Mesendoderm (in vitro differentiated cells): ENCODE results near the gene GNAI1.
A peak's percentile ranks its signal among the peaks of the same experiment; 100 is the strongest.

ENCODE experiments used
- DNase-seq: peaks from one replicate; pipeline ENCODE4 v3.0.0; 2013
- H2AK5ac ChIP-seq: 2 replicates; pipeline ENCODE4 v1.6.1; 2013; ENCODE audit warnings: low read length, inconsistent platforms
- H2BK120ac ChIP-seq: 2 replicates; pipeline ENCODE4 v1.6.1; 2013; ENCODE audit warnings: low read depth, mild to moderate bottlenecking, low read length, moderate library complexity, mixed read lengths
- H2BK15ac ChIP-seq: replicated peaks from 2 replicates; pipeline ENCODE4 v1.6.1; 2013; ENCODE audit warnings: low read depth, mild to moderate bottlenecking, moderate library complexity
- H2BK5ac ChIP-seq: 2 replicates; pipeline ENCODE4 v1.6.1; 2013; ENCODE audit warnings: low read length, inconsistent platforms
- H3K18ac ChIP-seq: 2 replicates; pipeline ENCODE4 v1.6.1; 2013; ENCODE audit warnings: mild to moderate bottlenecking, low read length, mixed read lengths
- H3K23ac ChIP-seq: one replicate; pipeline ENCODE4 v1.6.1; 2013; ENCODE audit warnings: low read length
- H3K27ac ChIP-seq: 2 replicates; pipeline ENCODE4 v1.5.1; 2013; ENCODE audit warnings: low read depth, mild to moderate bottlenecking, inconsistent platforms, low read length, moderate library complexity
- H3K27me3 ChIP-seq: 2 replicates; pipeline ENCODE4 v1.6.1; 2013; ENCODE audit warnings: low read length, control low read depth, mild to moderate bottlenecking, inconsistent platforms; ENCODE audit not compliant: insufficient read depth, poor library complexity
- H3K36me3 ChIP-seq: 2 replicates; pipeline ENCODE4 v1.6.1; 2013; ENCODE audit warnings: low read length, inconsistent platforms; ENCODE audit not compliant: control insufficient read depth, insufficient read depth
- H3K4ac ChIP-seq: one replicate; pipeline ENCODE4 v1.6.1; 2013; ENCODE audit warnings: low read depth, mild to moderate bottlenecking, low read length, moderate library complexity
- H3K4me1 ChIP-seq: 2 replicates; pipeline ENCODE4 v1.6.1; 2013; ENCODE audit warnings: low read depth, low read length, inconsistent platforms; ENCODE audit not compliant: control insufficient read depth
- H3K4me2 ChIP-seq: 2 replicates; pipeline ENCODE4 v1.6.1; 2013; ENCODE audit warnings: low read length
- H3K4me3 ChIP-seq: 2 replicates; pipeline ENCODE4 v1.5.1; 2013; ENCODE audit warnings: mild to moderate bottlenecking, low read length
- H3K56ac ChIP-seq: one replicate; pipeline ENCODE4 v1.6.1; 2013; ENCODE audit warnings: low read length
- H3K79me1 ChIP-seq: 2 replicates; pipeline ENCODE4 v1.6.1; 2013; ENCODE audit warnings: low read length, inconsistent platforms
- H3K79me2 ChIP-seq: 2 replicates; pipeline ENCODE4 v1.6.1; 2013; ENCODE audit warnings: mild to moderate bottlenecking, low read length; ENCODE audit not compliant: control insufficient read depth, insufficient read depth
- H3K9ac ChIP-seq: 2 replicates; pipeline ENCODE4 v1.6.1; 2013; ENCODE audit warnings: low read length, inconsistent platforms
- H4K5ac ChIP-seq: one replicate; pipeline ENCODE4 v1.6.1; 2013; ENCODE audit warnings: low read length
- H4K8ac ChIP-seq: one replicate; pipeline ENCODE4 v1.6.1; 2013; ENCODE audit warnings: low read depth, mild to moderate bottlenecking, control low read depth, low read length, moderate library complexity
- WGBS: extraction: QIAGEN DNeasy Blood & Tissue Kit; methylation state at CpG from one replicate; pipeline ENCODE4 v1.1.7; 2013; ENCODE audit warnings: low lambda C conversion rate, missing lambda C conversion rate; ENCODE audit not compliant: insufficient coverage; ENCODE audit errors: extremely low coverage; 5-methylcytosine and 5-hydroxymethylcytosine counted together

Gene GNAI1

GRCh38 chr7:80127412-80128160, 7.0 kb upstream of the GNAI1 start:
- no peaks in the 10 kb centered on the region for H3K27me3 ChIP-seq
- H3K4me1 ChIP-seq: peaks cover 9% of the 10 kb centered on the region
- H3K4me2 ChIP-seq: no peak overlapping the region
- no peak overlapping the region for H2BK15ac ChIP-seq
- H3K4me3 ChIP-seq: no peak overlapping the region
- no peak overlapping the region for H4K8ac ChIP-seq
- no peak overlapping the region for H2AK5ac ChIP-seq
- H3K36me3 ChIP-seq: no peaks in the 10 kb centered on the region
- no peak overlapping the region for H3K23ac ChIP-seq
- WGBS: no CpG with 5 or more reads among the region's 1 CpG
- no peak overlapping the region for H2BK120ac ChIP-seq
- no peak overlapping the region for H2BK5ac ChIP-seq
- H4K5ac ChIP-seq: no peak overlapping the region
- peak overlapping the region; percentile 27 for H3K56ac ChIP-seq
- no peaks in the 10 kb centered on the region for H3K79me1 ChIP-seq
- DNase-seq: peak; percentile 91
- no peaks in the 10 kb centered on the region for H3K79me2 ChIP-seq
- peak overlapping the region; percentile 30 for H3K18ac ChIP-seq
- H3K4ac ChIP-seq: no peak overlapping the region
- H3K27ac ChIP-seq: no peak overlapping the region
- no peak overlapping the region for H3K9ac ChIP-seq

GRCh38 chr7:80128918-80129317, 5.7 kb upstream of the GNAI1 start:
- Histone ChIP-seq H4K5ac (no peak overlapping the region), H3K18ac (no peak overlapping the region), H3K56ac (no peak overlapping the region), H3K79me2 (no peaks in the 10 kb centered on the region), H2BK5ac (no peak overlapping the region), H3K23ac (no peak overlapping the region), H3K79me1 (no peaks in the 10 kb centered on the region), H3K27me3 (no peaks in the 10 kb centered on the region), H3K4me1 (peaks cover 11% of the 10 kb centered on the region), H3K36me3 (no peaks in the 10 kb centered on the region), H3K4me2 (no peak overlapping the region), H3K4me3 (no peak overlapping the region), H3K9ac (no peak overlapping the region), H4K8ac (no peak overlapping the region), H2BK120ac (no peak overlapping the region), H2BK15ac (no peak overlapping the region), H3K4ac (no peak overlapping the region), H3K27ac (no peak overlapping the region), H2AK5ac (peak overlapping the region; percentile 15)
- WGBS: no CpG with 5 or more reads among the region's 3 CpGs
- DNase-seq: no peak

- H3K4me3 ChIP-seq: no peak overlapping the region
- no peak overlapping the region for H4K5ac ChIP-seq
- H3K36me3 ChIP-seq: no peaks in the 10 kb centered on the region
- H3K79me1 ChIP-seq: no peaks in the 10 kb centered on the region
- H3K4ac ChIP-seq: no peak overlapping the region
- no peak overlapping the region for H3K4me2 ChIP-seq
- no peak overlapping the region for H3K56ac ChIP-seq
- H2BK15ac ChIP-seq: no peak overlapping the region
- H3K18ac ChIP-seq: no peak overlapping the region
- no peak overlapping the region for H3K9ac ChIP-seq
- H2BK5ac ChIP-seq: no peak overlapping the region
- DNase-seq: no peak
- H4K8ac ChIP-seq: no peak overlapping the region
- peaks cover 11% of the 10 kb centered on the region for H3K4me1 ChIP-seq
- H3K23ac ChIP-seq: no peak overlapping the region
- H3K27ac ChIP-seq: no peak overlapping the region
- H3K79me2 ChIP-seq: peaks cover under 1% of the 10 kb centered on the region
- no peak overlapping the region for H2AK5ac ChIP-seq
- no peak overlapping the region for H2BK120ac ChIP-seq
- H3K27me3 ChIP-seq: no peaks in the 10 kb centered on the region
These were observed 4.8 kb upstream of the GNAI1 start for GRCh38 chr7:80129785-80130184.

- WGBS: no CpG with 5 or more reads among the region's 2 CpGs
- Histone ChIP-seq H3K79me1 (peaks cover 5% of the 10 kb centered on the region), H2BK15ac (no peak overlapping the region), H4K8ac (no peak overlapping the region), H3K79me2 (peaks cover 15% of the 10 kb centered on the region), H2BK120ac (no peak overlapping the region), H3K27me3 (no peaks in the 10 kb centered on the region), H3K18ac (no peak overlapping the region), H3K36me3 (no peaks in the 10 kb centered on the region), H3K4me3 (no peak overlapping the region), H2AK5ac (no peak overlapping the region), H2BK5ac (no peak overlapping the region), H3K4ac (no peak overlapping the region), H3K4me2 (no peak overlapping the region), H3K9ac (no peak overlapping the region), H3K27ac (no peak overlapping the region), H3K56ac (no peak overlapping the region), H4K5ac (no peak overlapping the region), H3K4me1 (peaks cover 14% of the 10 kb centered on the region), H3K23ac (no peak overlapping the region)
- no peak for DNase-seq
These were observed 2.8 kb upstream of the GNAI1 start for GRCh38 chr7:80131675-80132435.

- no peak overlapping the region for H3K9ac ChIP-seq
- H3K27ac ChIP-seq: no peak overlapping the region
- H4K8ac ChIP-seq: no peak overlapping the region
- H3K79me1 ChIP-seq: peaks cover 5% of the 10 kb centered on the region
- H3K4me2 ChIP-seq: no peak overlapping the region
- no peaks in the 10 kb centered on the region for H3K27me3 ChIP-seq
- no peak overlapping the region for H2BK120ac ChIP-seq
- H2BK15ac ChIP-seq: no peak overlapping the region
- peaks cover 20% of the 10 kb centered on the region for H3K79me2 ChIP-seq
- H4K5ac ChIP-seq: no peak overlapping the region
- H3K4me1 ChIP-seq: peaks cover 14% of the 10 kb centered on the region
- H3K4ac ChIP-seq: no peak overlapping the region
- no peak overlapping the region for H3K4me3 ChIP-seq
- H3K23ac ChIP-seq: no peak overlapping the region
- H2AK5ac ChIP-seq: no peak overlapping the region
- WGBS: no CpG with 5 or more reads among the region's 3 CpGs
- no peaks in the 10 kb centered on the region for H3K36me3 ChIP-seq
- no peak overlapping the region for H3K18ac ChIP-seq
- no peak overlapping the region for H2BK5ac ChIP-seq
- DNase-seq: no peak
- H3K56ac ChIP-seq: no peak overlapping the region
These were observed 2.0 kb upstream of the GNAI1 start for GRCh38 chr7:80132594-80132993.
